ENCODE results near the gene ZNF568.

ZNF568 gene

DNA sequence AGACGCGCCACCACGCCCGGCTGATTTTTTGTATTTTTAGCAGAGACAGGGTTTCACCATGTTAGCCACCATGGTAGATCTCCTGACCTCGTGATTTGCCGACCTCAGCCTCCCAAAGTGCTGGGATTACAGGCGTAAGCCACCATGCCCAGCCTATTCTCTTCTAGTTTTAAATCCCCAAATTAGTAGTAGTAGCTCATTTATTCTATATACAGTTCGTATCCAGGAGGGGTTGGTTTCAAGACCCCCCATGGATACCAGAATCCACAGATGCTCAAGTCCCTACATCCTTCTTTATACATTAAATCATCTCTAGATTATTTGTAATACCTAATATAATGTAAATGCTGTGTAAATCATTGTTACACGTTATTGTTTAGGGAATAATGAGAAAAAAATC lies 2.0 kb downstream of the ZNF568 start:
- TF ChIP-seq, protein P1, sequence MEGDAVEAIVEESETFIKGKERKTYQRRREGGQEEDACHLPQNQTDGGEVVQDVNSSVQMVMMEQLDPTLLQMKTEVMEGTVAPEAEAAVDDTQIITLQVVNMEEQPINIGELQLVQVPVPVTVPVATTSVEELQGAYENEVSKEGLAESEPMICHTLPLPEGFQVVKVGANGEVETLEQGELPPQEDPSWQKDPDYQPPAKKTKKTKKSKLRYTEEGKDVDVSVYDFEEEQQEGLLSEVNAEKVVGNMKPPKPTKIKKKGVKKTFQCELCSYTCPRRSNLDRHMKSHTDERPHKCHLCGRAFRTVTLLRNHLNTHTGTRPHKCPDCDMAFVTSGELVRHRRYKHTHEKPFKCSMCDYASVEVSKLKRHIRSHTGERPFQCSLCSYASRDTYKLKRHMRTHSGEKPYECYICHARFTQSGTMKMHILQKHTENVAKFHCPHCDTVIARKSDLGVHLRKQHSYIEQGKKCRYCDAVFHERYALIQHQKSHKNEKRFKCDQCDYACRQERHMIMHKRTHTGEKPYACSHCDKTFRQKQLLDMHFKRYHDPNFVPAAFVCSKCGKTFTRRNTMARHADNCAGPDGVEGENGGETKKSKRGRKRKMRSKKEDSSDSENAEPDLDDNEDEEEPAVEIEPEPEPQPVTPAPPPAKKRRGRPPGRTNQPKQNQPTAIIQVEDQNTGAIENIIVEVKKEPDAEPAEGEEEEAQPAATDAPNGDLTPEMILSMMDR (IDR thresholded peaks at IDR 0.05; ENCODE audit: borderline replicate concordance, insufficient read depth, low read depth, low read length), result no peak
- no peak overlapping the region for H3K4me3 ChIP-seq (ENCODE audit: low read depth, low read length)

DNA sequence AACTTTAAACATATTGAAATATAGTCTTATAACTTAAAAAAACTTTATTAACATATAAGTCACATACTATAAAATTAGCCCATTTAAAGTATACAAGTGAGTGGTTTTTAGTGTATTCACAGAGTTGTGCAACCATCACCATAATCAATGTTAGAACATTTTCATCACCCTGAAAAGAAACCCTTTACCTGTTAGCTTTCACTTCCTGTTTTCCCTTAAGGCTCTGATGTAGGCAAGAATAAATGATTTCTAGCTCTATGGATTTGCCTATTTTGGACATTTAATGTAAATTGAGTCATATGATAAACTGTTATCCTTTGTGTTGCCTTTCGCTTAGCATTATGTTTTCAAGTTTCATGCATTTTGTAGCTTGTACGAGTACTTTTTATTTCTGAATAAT lies 15.6 kb downstream of the ZNF568 start:
- H3K4me3 ChIP-seq (ENCODE audit: low read depth, low read length), result no peak overlapping the region
- TF ChIP-seq, protein P1 (IDR thresholded peaks at IDR 0.05; ENCODE audit: borderline replicate concordance, insufficient read depth, low read depth, low read length), result no peak

- TF ChIP-seq, protein P1 (IDR thresholded peaks at IDR 0.05; ENCODE audit: borderline replicate concordance, insufficient read depth, low read depth, low read length), result no peak
- no peak overlapping the region for H3K4me3 ChIP-seq (ENCODE audit: low read depth, low read length)
Measured at GRCh38 chr19:36939153-36939552, 23.0 kb downstream of the ZNF568 start.

DNA sequence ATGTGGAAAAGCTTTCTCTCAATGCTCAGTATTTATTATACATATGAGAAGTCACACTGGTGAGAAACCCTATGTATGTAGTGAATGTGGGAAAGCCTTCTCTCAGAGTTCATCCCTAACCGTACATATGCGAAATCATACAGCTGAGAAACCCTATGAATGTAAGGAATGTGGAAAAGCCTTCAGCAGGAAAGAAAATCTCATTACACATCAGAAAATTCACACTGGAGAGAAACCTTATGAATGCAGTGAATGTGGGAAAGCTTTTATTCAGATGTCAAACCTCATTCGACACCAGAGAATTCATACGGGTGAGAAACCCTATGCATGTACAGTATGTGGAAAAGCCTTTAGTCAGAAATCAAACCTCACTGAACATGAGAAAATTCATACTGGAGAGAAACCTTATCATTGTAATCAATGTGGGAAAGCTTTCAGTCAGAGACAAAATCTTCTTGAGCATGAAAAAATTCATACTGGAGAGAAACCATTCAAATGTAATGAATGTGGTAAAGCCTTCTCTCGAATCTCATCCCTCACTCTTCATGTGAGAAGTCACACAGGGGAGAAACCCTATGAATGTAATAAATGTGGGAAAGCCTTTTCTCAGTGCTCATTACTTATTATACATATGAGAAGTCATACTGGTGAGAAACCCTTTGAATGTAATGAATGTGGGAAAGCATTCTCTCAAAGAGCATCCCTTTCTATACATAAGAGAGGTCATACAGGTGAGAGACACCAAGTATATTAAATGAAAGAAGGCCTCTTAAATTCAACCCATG lies 34.4 kb downstream of the ZNF568 start:
- TF ChIP-seq, protein P1 (IDR thresholded peaks at IDR 0.05; ENCODE audit: borderline replicate concordance, insufficient read depth, low read depth, low read length), result no peak
- H3K4me3 ChIP-seq (ENCODE audit: low read depth, low read length), result no peak overlapping the region

DNA sequence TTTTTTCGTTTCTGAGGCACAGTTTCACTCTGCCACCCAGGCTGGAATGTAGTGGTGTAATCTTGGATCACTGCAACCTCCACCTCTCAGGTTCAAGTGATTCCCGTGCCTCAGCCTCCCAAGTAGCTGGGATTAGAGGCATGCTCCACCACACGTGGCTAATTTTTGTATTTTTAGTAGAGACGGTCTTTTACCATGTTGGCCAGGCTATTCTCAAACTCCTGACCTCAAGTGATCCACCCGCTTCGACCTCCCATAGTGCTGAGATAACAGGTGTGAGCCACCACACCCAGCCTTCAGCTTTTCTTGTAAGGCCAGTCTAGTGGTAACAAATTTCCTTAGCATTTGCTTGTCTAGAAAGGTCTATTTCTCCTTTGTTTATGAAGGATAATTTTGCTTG lies 46.2 kb downstream of the ZNF568 start:
- TF ChIP-seq, protein P1 (IDR thresholded peaks at IDR 0.05; ENCODE audit: borderline replicate concordance, insufficient read depth, low read depth, low read length), result no peak
- no peak overlapping the region for H3K4me3 ChIP-seq (ENCODE audit: low read depth, low read length)

DNA sequence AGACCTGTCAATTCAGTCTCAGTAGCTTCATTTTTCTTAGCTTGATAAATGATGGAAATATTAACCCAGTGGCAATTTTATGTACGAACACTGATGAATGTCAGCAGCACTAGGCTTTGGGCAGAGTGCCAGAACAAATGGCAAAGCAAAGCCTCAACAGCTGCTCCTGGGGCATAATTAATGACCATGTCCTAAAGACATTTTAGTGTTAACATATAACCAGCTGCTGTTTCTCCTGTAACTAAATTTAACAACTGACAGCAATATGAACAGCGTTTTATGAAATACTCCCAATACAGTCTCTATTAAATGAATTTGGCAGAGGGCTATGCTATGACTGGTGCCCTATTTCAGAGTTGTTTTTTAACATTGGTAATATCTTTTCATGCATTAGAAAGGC lies 47.1 kb downstream of the ZNF568 start:
- H3K4me3 ChIP-seq (ENCODE audit: low read depth, low read length), result no peak overlapping the region
- TF ChIP-seq, protein P1 (IDR thresholded peaks at IDR 0.05; ENCODE audit: borderline replicate concordance, insufficient read depth, low read depth, low read length), result no peak

GRCh38 chr19:36972571-36972970 lies 56.4 kb downstream of the ZNF568 start:
- no peak overlapping the region for H3K4me3 ChIP-seq (ENCODE audit: low read depth, low read length)
- TF ChIP-seq, protein P1 (IDR thresholded peaks at IDR 0.05; ENCODE audit: borderline replicate concordance, insufficient read depth, low read depth, low read length), result no peak

Measured in GM12875 (cell line).